ENCODE data around the gene PTPRB. TPM values are rescaled to one million over a fixed set of nuclear protein-coding genes. Genes with fewer than 3 reads are reported as not detected.
A peak's percentile ranks its signal among the peaks of the same experiment; 100 is the strongest.

The PTPRB gene
- total RNA-seq, 3 donors from 2014 or later, result 22.0 to 29.4 (median 27.9) TPM

DNA sequence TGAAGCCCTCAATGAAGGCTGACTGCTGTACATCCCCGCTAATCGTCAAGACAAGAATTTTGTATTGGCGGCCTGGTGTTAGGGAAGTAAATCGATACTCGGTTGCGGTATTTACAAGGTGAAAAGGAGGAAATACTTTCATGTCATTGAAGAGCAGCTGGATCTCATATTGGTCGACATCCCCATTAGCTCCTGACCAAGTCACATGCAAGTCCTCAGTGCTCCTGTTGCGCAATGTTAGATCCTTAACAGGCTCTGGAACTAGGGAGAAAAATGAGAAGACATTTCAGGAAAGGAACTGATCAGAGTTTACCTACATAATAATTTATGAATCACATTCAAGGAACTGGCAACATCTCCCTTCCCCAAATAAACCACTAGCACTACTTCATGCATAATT, 66.2 kb downstream of the PTPRB start:
- H3K4me1 ChIP-seq (ENCODE audit: low read depth), result no peaks in the 10 kb centered on the region
- no peak for ATAC-seq
- DNase-seq, result no peak
- H3K36me3 ChIP-seq (ENCODE audit: low read depth), result no peaks in the 10 kb centered on the region
- H3K4me3 ChIP-seq, result no peak overlapping the region
- TF ChIP-seq, protein P1, sequence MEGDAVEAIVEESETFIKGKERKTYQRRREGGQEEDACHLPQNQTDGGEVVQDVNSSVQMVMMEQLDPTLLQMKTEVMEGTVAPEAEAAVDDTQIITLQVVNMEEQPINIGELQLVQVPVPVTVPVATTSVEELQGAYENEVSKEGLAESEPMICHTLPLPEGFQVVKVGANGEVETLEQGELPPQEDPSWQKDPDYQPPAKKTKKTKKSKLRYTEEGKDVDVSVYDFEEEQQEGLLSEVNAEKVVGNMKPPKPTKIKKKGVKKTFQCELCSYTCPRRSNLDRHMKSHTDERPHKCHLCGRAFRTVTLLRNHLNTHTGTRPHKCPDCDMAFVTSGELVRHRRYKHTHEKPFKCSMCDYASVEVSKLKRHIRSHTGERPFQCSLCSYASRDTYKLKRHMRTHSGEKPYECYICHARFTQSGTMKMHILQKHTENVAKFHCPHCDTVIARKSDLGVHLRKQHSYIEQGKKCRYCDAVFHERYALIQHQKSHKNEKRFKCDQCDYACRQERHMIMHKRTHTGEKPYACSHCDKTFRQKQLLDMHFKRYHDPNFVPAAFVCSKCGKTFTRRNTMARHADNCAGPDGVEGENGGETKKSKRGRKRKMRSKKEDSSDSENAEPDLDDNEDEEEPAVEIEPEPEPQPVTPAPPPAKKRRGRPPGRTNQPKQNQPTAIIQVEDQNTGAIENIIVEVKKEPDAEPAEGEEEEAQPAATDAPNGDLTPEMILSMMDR (IDR thresholded peaks at IDR 0.05), result no peak
- no peaks in the 10 kb centered on the region for H3K9me3 ChIP-seq
- intact Hi-C loops (cut with DNase I, micrococcal nuclease), result no loop called here

DNA sequence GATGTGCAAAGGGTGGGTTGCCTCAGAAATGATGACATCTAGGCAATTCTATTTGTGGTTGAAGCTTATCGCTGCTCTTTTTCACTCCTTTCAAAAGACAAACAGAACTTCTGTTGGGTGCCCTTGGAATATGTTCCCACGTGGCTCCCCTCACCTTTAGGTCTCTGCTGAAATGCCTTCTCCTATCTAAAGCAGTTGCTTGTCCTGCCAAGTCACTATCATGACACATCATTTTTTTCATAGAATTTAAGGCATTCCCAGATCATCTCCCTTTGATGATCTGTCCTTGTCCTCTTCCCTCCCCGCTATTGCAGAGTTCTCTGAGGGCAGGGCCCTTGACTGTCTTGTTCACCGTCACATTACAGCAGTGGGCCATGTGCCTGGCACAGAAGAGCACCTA, 75.7 kb downstream of the PTPRB start:
- Histone ChIP-seq H3K9me3 (no peaks in the 10 kb centered on the region), H3K36me3 (ENCODE audit: low read depth) (no peaks in the 10 kb centered on the region), H3K4me1 (ENCODE audit: low read depth) (no peaks in the 10 kb centered on the region), H3K4me3 (no peak overlapping the region)
- intact Hi-C loops (cut with DNase I, micrococcal nuclease), result no loop called here
- TF ChIP-seq, protein P1 (IDR thresholded peaks at IDR 0.05), result no peak
- DNase-seq (no peak), ATAC-seq (no peak)

DNA sequence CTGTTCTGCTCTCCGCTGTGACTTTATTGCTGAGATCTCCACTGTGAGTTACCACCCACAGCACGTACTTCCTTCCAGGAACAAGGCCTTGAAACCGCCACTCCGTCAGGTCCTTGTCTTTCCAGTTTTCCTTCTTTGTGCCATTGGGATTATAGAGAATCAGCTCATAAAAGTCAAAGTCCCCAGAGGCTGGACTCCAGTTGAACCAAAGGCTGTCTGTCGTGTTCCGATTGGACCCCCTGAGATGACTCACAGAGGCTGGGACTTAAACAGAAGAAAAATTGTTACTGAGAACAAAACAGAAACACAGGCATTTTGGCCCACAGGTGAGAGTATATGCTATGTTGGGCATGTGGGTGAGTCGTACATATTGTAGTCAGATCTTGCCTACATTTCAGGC, 76.6 kb downstream of the PTPRB start:
- Histone ChIP-seq H3K4me1 (ENCODE audit: low read depth) (no peaks in the 10 kb centered on the region), H3K4me3 (no peak overlapping the region), H3K9me3 (no peaks in the 10 kb centered on the region), H3K36me3 (ENCODE audit: low read depth) (no peaks in the 10 kb centered on the region)
- intact Hi-C loops (cut with DNase I, micrococcal nuclease), result no loop called here
- TF ChIP-seq, protein P1 (IDR thresholded peaks at IDR 0.05), result no peak
- DNase-seq (peak in 2 of 3 donors; percentile 41 to 71), ATAC-seq (peak; percentile 95)

DNA sequence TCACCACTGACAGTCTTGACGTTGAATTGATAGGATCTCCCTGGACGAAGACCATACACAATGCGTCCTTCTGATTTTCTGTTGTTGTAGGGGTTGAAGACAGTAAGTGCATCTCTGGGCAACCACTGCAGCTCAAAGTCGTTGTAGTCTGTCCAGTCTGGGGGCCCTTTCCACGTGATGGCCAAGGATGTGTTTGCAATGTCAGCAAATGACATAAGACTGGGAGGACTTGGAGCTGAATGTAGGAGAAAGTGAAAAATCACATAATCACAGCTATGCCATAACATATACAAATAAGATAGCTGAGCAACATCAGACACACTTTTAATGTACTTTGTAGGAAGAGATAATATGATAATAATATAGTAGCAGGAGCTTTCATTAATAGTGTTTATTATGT, 77.8 kb downstream of the PTPRB start:
- ATAC-seq (no peak), DNase-seq (no peak)
- H3K4me1 ChIP-seq (ENCODE audit: low read depth), result no peaks in the 10 kb centered on the region
- intact Hi-C loops (cut with DNase I, micrococcal nuclease), result no loop called here
- H3K9me3 ChIP-seq, result no peaks in the 10 kb centered on the region
- H3K4me3 ChIP-seq, result no peak overlapping the region
- TF ChIP-seq, protein P1 (IDR thresholded peaks at IDR 0.05), result no peak
- H3K36me3 ChIP-seq (ENCODE audit: low read depth), result no peaks in the 10 kb centered on the region

DNA sequence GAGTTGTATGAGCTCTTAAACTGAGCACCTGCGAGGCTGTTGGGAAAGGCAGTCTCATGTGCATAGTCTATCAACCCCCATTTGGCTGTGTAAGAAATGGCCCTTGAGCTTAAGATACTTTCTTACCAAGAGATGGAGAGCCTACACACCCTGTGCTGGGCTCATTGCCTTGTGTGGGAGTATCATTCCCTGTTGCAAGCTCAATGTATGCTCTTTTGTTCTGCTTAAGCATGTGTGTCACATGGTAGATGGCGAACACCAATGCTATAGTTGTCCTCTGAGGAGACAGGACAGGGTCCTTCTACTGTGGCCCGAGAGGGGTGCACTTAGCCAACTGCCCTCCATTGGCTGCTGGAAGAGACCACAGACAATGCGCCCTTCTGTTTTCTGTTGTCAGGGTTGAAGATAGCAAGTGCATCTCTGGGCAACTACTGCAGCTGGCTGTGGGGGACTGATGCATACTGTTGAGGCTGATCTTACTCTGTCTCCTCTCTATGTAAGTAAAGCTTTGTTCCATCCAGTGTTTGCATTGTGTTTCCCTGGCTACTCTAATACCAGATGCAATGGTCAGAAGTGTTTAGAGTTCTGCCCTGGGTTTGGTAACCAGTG, 79.5 kb downstream of the PTPRB start:
- TF ChIP-seq, protein P1 (IDR thresholded peaks at IDR 0.05), result no peak
- no peaks in the 10 kb centered on the region for H3K36me3 ChIP-seq (ENCODE audit: low read depth)
- no peaks in the 10 kb centered on the region for H3K4me1 ChIP-seq (ENCODE audit: low read depth)
- no peak for DNase-seq
- H3K4me3 ChIP-seq, result no peak overlapping the region
- no peak for ATAC-seq
- no peaks in the 10 kb centered on the region for H3K9me3 ChIP-seq
- intact Hi-C loops (cut with DNase I, micrococcal nuclease), result no loop called here
